Ovary (tissue), 3 donors: ENCODE results near the gene TMEFF1.

ENCODE experiments used
- CTCF ChIP-seq, 3 donors: fragments of 450-650 bp in 2 of 3; fragments of 200-600 bp in 1 of 3; IDR thresholded peaks; one replicate each; pipeline versions ENCODE4 v1.5.1 to v1.8.0; 2016 to 2022; ENCODE audit warnings: antibody characterized with exemption in 3 of 3, mild to moderate bottlenecking in 1 of 3
- POLR2A ChIP-seq: fragments of 450-650 bp; IDR thresholded peaks from one replicate; pipeline ENCODE4 v1.6.1; 2017; ENCODE audit warnings: antibody characterized with exemption, mild to moderate bottlenecking, moderate library complexity
- donor health status: DM: no; HTN: no; CAD: no.

DNA sequence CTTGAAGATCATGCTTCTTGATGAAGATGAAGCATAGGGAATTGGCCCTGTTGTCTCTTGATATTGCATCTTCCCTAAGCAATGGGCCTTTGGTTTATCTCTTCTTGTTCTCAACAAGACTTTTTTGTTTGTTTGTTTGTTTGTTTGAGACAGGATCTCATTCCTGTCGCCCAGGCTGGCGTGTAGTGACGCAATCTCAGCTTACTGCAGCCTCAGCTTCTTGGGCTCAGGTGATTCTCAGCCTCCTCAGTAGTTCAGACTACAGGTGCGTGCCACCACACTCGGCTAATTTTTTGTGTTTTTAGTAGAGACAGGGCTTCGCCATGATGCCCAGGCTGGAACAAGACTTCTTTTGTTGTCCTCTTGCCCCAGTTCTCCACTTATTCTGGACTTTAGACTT, 5.2 kb downstream of the TMEFF1 start:
- TF ChIP-seq POLR2A (no peak), CTCF (IDR thresholded peaks at IDR 0.05) (no peak)
